HK-2 (cell line): ENCODE results near the gene MAP7D3.
"Not testable (repeated sequence)": the region's sequence is repeated elsewhere in the genome, so short reads cannot be mapped to it uniquely, and the experiment has no call there.

Source experiments
- DNase-seq: peaks from one replicate; pipeline ENCODE4 v3.0.0-alpha.2; 2018; ENCODE audit not compliant: unreplicated experiment

Gene MAP7D3

GRCh38 chrX:136182414-136182813, 68.8 kb downstream of the MAP7D3 start:
- no peak for DNase-seq

GRCh38 chrX:136179133-136179532, 72.1 kb downstream of the MAP7D3 start:
- no peak for DNase-seq

- no peak for DNase-seq
These were observed 74.8 kb downstream of the MAP7D3 start for GRCh38 chrX:136176399-136176825.

DNA sequence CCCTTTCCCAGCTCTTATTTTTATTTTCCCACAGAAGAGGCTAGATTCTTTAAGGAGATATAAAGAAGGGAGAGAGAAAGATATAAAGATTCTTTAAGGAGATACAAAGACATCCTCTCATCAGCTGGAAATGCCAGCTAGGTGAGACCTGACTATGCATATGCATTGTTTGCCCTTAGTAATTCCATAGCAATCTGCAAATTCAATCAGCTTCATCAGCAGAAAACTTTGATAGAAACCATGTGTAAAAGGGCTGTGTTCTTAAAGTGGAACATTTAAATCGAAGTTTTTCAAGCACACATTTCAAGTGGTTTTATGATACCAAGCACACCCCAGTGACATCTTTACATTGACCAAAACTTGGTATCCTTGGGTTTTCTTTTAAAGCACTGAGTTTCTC, 79.8 kb downstream of the MAP7D3 start:
- DNase-seq = no peak

DNA sequence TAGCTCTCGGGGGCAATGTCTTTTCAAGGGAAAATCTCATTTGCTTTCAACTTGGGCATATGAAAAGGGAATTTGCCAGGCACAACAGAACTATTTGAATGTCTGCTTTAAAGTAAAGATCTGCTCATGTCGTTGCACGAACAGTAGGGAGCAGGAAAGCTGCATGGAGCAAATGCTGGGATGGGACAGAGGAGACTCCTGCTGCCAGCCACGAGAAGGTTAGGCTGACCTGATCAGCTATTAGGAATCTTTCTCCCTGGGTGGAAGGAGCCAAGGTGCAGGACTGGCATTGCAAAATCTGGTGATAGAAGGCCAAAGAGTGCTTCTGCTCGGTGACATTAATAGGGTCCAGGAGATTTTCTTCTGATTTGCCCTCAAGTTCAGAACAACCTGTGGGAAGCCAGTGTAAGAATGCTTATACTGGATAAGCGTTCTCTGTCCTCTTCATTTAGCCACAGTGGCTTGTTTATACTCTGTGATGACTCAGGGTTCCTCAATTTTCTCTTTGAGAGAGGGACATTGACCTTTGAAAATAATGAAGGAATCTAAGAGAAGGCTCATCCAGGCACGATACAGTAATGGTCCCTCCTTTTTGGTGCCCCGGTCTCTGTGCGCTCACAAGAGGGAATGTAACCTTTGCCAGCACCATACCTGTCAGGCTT, 80.9 kb downstream of the MAP7D3 start:
- DNase-seq = no peak

GRCh38 chrX:136168929-136169735, 82.1 kb downstream of the MAP7D3 start:
- DNase-seq = no peak

- not testable (repeated sequence) for DNase-seq
These were observed 83.2 kb downstream of the MAP7D3 start for GRCh38 chrX:136167989-136168388.

DNA sequence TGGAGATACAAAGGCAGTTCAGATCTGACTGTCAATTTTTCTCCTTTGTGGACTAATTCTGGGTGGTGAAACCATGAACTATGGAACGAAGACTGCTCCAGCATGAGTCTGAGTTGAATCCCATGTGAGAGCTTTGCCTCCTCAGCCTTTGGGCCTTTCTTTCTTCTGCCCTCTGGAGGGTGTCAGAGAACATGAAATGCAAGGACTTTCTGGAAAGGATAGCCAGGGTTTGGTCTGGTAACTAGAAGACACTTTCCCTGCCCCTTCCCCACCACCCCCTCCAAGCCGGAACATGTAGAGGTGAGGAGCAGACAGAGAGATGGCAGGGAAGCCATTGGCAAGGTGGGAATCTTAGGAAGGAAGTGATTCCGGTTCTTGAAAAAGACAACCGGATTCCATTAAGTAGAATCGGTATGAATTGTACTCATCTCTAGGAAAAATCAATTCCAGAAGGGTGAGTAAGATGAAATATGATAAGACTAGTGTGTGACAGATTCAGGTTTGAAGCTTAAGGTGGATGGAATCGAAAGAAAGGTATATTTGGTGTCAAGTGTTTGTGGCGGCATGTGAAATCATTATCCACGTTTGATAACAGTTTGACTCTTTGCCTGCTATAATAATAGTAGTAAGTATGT, 84.9 kb downstream of the MAP7D3 start:
- no peak for DNase-seq

DNA sequence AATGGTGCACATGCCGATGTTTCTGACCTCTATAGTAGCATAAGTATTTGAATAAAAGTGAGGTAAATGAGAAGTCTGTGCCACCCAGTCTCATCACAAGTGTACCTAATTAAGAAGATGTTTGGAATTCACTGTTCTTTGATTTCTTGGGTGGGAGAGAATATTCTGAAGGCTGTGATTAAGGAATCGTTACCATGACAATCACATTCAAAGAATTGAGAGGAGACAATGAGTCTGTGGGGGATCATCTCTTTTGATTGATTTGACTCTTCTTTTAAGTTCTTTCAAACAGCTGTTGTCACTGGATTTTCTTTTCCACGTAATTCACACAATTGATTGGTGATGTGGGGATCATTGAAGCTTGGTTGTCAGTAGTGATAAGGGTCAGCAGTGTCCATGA, 85.8 kb downstream of the MAP7D3 start:
- DNase-seq = no peak

DNA sequence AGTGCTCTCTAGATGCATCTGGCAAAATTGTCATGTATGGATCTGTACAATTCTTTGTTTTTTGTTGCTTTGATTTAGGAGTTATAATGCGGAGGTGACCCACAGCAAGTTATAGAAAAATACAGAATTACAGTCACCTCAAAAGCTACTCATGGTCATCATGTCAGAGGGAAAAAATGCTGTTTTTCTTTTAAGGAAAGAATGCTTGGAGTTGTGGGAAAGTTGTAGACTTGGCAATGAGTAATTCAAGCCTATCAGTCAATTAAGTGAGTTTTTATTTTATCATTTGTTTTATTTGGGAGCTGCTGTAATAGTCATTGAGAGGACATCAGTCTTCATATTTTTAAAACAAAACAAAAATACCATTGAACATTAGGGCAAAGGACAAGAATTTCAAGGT, 87.5 kb downstream of the MAP7D3 start:
- DNase-seq = no peak
